Stimulated activated CD8-positive, alpha-beta memory T cell treated with anti-CD3 and anti-CD28 coated beads, Interleukin-15, amount 100 ng/mL, for 48 hours (primary cell): ENCODE measurements around the gene DOLK.
"Not testable (repeated sequence)": the region's sequence is repeated elsewhere in the genome, so short reads cannot be mapped to it uniquely, and the experiment has no call there.

Experiments
- DNase-seq, 2 donors: peaks; one replicate each; pipeline ENCODE4 v3.0.0-alpha.2; 2020; ENCODE audit warnings: low read depth in 2 of 2

The DOLK gene

DNA sequence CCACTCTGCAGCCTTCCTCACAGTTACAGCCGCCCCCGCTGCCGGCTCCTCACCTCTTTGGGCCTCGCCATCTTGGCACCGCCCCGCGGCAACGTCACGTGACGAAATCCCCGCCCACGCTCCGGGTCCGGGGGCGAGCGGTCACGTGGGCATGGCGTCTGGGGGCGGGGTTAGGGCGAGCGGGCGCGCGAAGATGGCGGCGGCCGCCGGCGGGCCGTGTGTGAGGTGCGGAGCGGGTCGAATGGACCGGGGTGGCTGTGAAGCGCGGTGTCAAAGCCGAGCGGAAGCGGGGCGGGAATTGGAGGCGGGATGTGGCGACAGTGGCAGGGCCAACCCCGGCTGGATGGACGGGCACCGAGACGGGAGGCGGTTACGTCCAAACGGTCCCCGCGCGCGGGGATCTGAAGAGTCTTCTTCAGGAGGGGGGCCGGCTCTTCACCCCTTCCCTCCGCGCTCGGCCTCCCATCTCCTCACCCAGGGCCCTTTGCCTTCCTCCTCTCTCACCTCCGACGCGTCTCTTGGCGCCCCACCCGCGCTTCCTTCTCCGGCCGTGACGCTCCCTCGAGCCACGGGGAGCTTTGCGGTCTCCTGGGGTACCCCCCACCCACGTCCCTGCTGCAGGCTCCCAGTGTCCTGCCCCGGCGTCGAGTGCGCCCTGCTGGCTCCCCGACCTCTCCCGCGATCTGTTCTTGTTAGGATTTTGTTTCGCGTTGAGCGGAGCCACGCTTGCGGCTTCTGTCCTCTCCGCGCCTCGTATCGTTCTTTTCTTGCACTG lies at the start of gene DOLK, which contains the start of gene NUP188:
Gene DOLK, minus strand, starts transcription at position 77 of the 775 bp plus-strand sequence. CDS start 300 bp downstream, outside the sequence.
Gene NUP188, plus strand, starts transcription at position 173 of the 775 bp plus-strand sequence. Its CDS starts 21 bp downstream, at position 194.
- DNase-seq = peak; percentile 95 to 96

DNA sequence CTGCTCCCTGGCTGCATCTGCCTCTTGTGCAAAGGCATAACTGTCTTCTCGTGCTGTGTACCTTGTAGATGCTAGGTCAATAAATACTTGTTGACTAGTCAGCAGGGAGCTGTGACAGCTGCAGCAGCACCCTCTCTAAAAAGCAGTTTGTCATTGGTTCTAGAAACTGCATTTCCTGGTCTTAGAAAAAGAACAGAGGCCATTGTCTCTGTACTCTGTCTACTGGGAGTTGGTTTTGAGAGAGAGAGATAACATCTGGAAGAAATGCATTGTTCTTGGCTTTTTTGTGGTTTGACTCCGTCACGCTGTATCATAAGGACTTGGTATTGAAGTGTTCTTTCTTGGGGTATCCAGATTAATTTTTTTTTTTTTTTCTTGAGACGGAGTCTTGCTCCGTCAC lies 48.4 kb upstream of the DOLK start:
- no peak for DNase-seq

- DNase-seq = no peak
These were observed 45.6 kb upstream of the DOLK start for GRCh38 chr9:128992995-128993394.

- DNase-seq = no peak
These were observed 40.4 kb upstream of the DOLK start for GRCh38 chr9:128987805-128988204.

- no peak for DNase-seq
These were observed 39.3 kb upstream of the DOLK start for GRCh38 chr9:128986671-128987070.

DNA sequence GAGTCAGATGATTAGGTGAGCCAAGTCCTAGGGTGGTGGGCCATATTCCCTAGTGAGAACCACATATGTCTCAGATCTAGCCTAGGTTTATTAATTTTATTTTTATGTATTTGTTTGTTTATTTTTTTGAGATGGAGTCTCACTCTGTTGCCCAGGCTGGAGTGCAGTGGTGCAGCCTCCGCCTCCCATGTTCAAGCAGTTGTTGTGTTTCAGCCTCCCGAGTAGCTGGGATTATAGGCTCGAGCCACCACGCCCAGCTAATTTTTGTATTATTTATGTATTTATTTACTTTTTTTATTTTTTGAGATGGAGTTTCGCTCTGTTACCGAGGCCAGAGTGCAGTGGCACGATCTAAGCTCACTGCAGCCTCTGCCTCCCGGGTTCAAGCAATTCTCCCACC lies 36.1 kb upstream of the DOLK start:
- DNase-seq = no peak

- no peak for DNase-seq
These were observed 31.7 kb upstream of the DOLK start for GRCh38 chr9:128979111-128979510.

- DNase-seq = no peak
These were observed 25.6 kb upstream of the DOLK start for GRCh38 chr9:128972956-128973355.

- DNase-seq = no peak
These were observed 22.1 kb upstream of the DOLK start for GRCh38 chr9:128969491-128969890.

DNA sequence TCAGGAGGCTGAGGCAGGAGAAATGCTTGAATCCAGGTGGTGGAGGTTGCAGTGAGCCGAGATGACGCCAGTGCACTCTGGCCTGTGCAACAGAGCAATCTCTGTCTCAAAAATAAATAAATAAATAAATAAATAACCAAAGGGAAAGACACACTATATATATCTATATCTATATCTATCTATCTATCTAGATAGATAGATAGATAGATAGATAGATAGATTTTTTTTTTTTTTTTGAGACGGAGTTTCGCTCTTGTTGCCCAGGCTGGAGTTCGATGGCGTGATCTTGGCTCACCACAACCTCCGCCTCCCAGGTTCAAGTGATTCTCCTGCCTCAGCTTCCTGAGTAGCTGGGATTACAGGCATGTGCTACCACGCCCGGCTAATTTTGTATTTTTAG lies 14.0 kb upstream of the DOLK start:
- not testable (repeated sequence) for DNase-seq

DNA sequence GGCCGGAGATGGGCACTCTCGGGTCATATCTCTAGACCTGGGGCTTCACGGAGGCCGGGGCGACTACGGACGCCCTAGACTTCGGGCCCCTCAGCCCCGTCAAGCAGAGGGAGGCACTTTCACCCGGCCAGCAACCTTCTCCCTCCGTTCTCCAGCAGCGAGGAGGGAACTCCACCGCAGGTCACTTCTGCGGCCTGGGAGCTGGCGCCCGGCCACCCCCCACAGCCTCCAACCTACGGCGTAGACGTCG lies 201 bp downstream of the DOLK start:
- peak in 1 of 2 donors; percentile 4 for DNase-seq

- DNase-seq = no peak
These were observed 679 bp downstream of the DOLK start for GRCh38 chr9:128946571-128947276.

DNA sequence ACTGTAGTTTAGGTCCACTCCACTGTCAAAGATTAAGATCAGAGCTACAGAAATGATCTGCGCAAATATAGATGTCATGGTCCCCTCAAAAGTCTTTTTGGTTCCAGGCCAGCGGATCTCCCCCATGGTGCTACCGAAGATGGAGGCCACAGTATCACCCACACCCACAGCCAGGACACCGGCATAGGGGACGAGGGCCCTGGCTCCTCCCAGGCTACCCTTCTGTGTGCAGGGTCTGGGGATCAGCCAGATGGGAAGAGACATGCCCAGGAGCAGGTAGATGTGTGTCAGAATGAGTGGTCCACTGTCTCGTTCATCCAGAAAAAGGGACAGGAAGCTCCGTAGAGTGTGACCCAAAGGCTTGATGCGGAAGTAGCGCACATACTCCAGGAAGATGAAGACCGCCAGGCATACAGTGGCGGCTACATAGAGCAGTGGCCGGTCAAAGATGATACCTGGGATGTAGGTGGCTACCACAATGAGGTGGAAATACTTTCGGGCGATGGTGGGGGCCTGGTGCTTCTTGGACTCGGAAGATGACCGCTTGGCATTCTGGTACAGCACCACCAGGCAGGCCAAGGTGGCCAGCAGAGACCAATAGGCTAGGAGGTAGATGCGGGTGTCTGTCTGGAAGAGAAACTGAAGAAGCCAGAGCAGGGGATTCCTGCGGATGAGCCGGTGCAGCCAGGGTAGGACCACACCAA lies 1.5 kb downstream of the DOLK start:
- DNase-seq = no peak

- not testable (repeated sequence) for DNase-seq
These were observed 2.4 kb downstream of the DOLK start for GRCh38 chr9:128944966-128945365.

DNA sequence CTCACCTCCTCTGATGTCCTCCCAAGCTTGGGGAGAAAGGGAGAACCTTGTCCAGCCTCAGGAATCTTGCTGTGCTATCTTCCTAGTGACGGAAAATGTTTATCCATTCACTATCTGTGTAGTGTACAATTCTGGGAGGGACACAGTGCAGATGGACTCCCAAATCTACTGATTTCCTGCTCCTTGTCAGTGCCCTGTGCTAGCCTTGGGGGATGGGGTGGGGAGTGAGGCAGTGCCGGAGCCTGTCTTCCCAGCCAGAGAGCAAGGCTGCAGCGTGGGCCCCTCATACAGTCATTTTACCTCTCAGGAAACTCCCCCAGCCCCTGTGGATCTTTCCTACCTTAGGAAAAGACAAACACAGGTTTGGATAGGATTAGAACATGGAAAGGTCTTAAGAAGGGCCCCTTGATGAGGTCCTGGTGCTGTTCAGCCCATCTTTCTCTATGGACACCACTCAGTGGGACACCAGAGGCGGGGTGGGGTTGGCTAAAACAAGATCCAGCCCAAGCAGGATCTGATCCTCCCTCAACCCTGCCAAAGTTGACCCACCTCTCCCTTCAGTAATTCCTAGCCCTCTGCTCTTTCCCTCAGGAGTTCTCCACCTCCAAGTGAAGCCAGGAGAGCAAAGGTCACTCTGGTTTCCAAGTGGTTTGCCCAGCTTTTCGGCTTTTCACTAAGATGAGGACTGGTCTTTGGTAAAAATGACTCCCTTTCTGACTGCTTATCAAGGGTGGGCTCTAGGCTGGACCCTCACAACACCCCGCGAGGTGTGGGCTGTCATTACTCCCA lies 3.4 kb downstream of the DOLK start:
- no peak for DNase-seq

DNA sequence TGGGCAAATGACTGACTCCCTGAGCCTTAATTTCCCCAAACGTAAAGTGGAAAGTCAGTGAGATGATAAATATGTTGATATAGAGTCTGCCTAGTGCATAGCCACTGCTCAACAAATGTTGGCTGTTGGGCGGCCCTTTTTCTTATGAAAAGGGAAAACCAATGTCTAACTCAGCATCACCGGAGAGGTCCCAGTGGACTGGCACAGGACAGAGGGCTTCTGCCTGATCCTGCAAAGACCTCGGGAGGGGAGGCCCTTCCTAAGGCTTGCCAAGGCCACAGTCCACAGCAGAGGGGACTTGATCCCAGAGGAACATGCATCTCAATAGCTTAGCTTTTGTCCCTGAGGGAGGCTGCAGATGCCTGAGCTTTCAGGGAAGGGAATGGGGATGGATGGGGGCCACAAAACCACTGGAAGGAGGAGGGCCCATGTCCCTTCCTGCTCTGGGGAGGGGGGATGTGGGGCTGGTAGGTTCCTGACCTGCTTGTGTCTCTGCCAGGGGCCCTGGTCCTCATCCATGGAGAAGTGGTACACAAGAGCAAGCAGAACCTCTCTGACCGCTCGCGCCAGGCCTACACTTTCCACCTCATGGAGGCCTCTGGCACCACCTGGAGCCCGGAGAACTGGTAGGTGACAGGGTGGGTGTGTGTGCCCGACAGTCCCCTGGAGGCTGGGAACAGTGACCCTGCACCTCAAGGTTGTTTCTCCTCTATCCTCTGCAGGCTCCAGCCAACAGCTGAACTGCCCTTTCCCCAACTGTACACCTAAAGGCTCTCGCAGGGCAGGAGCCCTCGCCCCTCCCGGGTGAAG lies 6.3 kb downstream of the DOLK start:
- DNase-seq = no peak

- DNase-seq = no peak
These were observed 7.0 kb downstream of the DOLK start for GRCh38 chr9:128940271-128940921.

GRCh38 chr9:128937310-128938165 lies 9.9 kb downstream of the DOLK start:
- DNase-seq = no peak

DNA sequence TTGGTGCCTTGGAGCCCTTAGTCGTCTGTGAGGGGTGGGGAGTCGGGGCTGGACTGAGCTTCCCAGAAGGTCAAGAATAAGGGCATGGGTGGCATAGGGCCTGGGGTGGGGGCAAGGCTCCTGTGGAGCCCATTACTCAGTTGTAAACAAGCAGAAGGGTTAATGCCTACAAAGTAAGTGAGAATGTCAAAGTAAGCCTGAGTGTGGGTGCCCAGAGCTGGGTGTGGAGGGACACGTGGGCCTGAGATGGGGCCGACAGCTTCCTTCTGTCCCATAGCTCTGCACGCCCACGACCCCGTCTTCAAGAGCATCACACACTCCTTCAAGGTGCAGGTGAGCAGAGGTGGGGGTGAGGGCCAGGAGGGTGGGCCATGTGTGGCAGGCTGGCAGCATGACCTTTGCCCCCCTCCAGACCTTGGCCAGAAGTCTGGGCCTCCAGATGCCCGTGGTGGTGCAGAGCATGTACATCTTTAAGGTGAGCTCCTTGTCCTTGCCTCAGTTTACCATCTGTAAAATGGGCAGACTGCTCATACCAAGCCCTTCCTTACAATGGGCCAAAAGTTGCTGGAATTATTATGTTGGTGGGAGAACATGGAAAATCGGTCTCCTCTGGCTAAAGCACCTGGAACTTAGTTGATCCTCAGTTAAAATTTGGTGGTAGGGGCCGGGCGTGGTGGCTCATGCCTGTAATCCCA lies 11.1 kb downstream of the DOLK start:
- DNase-seq = no peak
